ENCODE data around the gene STX16.
A peak's percentile ranks its signal among the peaks of the same experiment; 100 is the strongest.

Gene STX16

DNA sequence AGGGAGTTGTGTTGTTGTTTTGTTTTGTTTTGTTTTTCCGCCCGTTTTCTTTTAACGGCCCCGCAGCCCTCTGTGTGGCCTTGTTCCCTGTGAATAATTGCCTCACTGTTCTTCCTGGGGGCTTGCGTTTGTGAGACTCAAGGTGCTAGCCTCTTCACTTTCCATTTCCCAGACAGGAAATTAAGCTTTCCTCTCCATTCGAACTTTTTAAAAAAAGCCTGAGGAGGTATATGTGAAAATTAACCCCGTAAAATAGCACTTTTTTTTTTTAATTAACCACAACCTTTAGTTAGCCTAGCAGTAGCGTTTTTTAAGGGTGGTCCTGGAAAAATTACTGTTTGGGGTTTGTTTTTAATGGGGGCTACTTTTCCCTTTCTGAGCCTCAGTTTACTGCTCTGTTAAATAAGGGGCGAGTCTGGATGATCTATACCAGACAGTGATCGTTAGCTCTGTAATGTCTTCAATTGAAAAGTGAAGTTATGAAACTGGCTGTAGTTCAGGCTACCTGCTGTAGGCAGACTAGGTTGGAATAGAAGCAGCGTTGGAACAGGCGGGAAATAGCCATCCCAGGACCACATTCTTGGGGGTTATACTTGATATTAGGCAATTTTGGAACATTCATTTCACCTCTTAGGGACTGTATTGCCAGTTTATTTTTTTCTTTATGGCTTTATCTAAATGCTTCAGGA lies 1.7 kb downstream of the STX16 start:
- DNase-seq (ENCODE audit: low spot score) (peak; percentile 45), FAIRE-seq (peak; percentile 10)

DNA sequence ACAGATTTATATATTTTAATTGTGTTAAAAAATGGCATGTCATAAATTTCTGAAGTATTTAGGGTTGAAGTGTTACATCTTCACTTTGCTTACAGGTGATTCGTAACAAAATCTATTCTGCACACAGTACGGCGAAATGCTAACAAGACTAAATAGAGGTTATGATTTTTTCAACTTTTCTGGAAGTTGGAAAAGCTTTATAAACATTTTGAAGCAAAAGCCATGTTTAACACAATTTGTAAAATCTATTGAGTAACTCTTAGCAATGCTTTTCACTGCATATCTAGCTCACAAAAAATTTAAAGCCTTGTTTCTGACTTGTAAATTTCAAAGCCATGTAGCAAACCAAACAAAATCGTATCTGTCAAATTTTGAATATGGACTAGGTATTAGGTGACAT lies 3.3 kb downstream of the STX16 start:
- FAIRE-seq (no peak), DNase-seq (ENCODE audit: low spot score) (no peak)

- FAIRE-seq (no peak), DNase-seq (ENCODE audit: low spot score) (no peak)
These were observed 4.4 kb downstream of the STX16 start for GRCh38 chr20:58655328-58656107.

GRCh38 chr20:58656831-58657230 lies 5.7 kb downstream of the STX16 start:
- FAIRE-seq (no peak), DNase-seq (ENCODE audit: low spot score) (no peak)

DNA sequence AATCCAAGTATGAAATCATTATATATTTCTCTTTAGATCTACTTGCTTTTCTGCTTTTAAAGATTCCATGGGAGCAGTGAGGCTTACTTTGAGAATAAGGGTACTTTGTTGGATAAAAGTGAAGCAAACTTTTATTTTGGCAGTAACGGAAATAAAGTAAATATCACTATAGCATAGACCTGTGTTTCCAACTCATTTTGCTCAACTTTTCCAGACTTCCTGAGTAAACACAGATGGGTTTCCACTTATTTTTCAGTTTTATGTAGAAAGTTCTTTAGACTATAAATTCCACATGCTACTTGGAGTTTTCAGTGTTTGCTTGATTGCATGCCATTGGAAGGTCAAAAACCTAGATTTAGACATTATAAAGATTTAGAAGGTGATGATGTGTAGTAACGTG lies 6.2 kb downstream of the STX16 start:
- DNase-seq (ENCODE audit: low spot score) (no peak), FAIRE-seq (peak; percentile 17)

GRCh38 chr20:58657986-58658385 lies 6.9 kb downstream of the STX16 start:
- FAIRE-seq (peak; percentile 65), DNase-seq (ENCODE audit: low spot score) (no peak)

DNA sequence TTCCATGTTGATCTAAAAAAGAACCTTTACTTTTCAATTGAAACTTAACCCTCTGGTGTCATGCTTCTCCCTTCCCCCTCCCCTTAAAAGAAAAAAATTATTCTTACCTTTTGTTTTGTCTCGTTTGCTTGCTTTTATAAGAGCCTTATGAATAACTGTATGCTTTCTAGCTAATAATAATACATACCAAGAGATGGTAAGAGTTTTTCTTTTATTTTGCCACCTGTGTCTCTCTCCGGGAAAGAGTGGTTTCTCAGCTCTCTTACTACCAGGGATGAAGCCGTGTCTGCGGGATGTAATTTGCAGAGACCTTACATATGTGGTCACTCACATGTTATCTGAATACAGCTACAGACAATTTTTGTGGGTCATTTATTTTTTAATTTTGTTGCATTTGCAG lies 7.7 kb downstream of the STX16 start:
- FAIRE-seq, result no peak
- no peak for DNase-seq (ENCODE audit: low spot score)

DNA sequence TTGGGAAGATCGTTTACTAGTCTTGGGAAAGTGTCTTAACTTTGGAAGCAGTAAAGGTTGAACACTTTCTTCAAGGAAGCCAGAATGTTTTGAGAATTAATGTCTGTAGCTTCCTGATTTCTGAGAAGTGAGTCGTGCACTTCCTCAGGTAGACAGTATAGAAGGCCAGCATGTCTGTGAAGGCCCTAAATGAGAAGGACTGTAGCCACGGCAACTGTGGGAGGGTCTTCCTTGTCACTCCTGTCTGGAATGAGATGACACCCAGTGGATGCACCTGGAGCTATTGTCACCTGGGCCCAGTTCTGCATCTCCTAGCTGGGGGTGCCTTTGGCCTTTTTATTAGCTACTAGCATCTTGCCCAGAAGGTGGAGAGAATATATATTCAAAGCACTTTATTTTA lies 8.8 kb downstream of the STX16 start:
- no peak for FAIRE-seq
- DNase-seq (ENCODE audit: low spot score), result peak; percentile 56

DNA sequence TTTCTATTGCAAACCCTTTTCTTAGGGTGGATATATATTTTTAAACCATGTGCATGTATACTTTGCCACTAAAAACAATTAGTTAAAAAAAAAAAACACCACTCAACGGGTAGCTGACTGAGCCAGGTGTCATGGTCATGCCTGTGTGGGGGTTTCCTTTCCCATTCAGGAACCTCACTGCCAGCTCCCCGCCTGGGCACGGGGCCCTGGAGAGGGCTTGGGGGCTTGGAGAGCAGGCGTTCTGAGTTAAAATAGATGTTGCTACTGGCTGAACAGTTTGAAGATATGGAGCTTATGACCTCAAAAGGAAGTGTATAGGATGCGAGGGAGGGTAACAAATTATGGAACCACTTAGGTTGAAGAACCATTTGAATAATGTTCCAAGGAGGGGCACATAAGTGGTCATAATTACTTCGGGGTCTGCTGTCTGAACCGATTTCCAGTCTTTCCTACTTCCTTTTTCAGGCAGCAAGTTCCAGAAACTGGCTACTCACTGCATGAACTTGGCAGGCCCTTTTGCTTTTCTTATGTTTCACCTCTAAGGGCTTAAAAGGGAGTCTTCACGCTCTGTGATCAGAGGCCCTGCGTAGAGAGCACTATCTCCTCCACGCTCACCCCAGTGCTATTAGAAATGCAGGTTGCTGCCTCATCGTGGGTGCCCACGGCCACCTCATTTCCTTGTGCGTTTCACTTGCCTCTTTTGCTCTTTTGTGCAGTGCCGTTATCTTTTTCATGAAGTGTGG lies 9.9 kb downstream of the STX16 start:
- FAIRE-seq, result no peak
- DNase-seq (ENCODE audit: low spot score), result no peak

- FAIRE-seq, result no peak
These were observed 10.8 kb downstream of the STX16 start for GRCh38 chr20:58661598-58662473.

DNA sequence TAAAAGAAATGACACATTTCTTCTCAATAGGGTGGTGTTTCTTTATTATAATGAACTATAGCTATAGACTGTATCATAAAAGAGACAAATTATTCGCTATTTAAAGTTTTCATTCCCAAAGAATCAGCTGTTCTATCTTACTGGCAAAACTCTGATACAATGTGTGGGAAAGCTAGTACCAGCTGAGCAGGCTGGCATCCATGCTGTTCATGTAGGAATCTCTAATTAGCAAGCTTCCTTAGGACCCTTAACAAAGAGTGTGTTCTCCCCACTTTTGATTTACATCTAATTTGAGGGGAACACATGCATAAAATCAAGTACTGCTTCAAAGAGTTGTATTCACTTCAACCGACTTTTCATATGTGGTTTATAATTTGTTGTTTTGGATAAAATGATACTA lies 13.2 kb downstream of the STX16 start:
- FAIRE-seq, result no peak
- DNase-seq (ENCODE audit: low spot score), result no peak

More at GRCh38 chr20:58661598-58662473, 10.8 kb downstream of the STX16 start:
- no peak for DNase-seq (ENCODE audit: low spot score)

GRCh38 chr20:58664883-58665282 lies 13.8 kb downstream of the STX16 start:
- DNase-seq (ENCODE audit: low spot score) (no peak), FAIRE-seq (no peak)

DNA sequence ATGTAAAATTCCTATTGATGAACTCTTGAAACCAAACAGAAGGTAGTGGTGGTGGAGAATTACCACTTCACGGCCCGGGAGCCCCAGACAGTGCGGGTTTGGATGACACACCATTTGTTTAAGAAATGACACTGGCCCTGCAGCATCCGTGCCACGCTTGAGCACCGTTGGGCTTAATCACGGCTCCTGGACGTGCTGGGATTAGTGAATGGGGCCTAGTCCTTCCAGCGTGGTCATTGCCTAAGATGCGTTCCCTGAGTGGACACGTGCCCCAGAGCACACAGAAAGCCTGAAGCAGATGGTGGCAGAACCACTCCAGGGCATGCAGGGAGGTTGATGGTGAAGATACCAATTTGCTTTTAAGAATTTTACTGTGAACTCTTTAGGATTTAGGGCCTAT lies 14.5 kb downstream of the STX16 start:
- peak; percentile 98 for FAIRE-seq
- peak; percentile 96 for DNase-seq (ENCODE audit: low spot score)

DNA sequence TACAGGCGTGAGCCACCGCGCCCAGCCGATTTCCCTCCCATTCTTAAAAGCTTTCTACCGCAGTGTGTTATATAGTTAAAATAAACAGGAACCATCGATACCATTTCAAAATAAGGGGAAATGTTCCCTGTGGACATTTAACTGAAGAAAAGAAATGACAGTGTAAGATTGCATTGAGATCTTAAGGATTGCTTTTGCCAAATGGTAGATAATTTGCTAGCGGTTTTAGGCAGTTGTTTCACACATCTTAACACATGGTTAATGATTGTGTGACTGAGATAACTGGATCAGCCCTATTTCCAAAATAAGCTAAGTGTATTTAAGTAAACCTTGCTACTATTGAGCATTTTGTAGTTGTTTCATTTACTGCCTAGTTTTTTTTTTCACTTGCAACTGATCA lies 15.6 kb downstream of the STX16 start:
- FAIRE-seq, result peak; percentile 98
- peak; percentile 59 for DNase-seq (ENCODE audit: low spot score)

GRCh38 chr20:58667975-58668374 lies 16.9 kb downstream of the STX16 start:
- DNase-seq (ENCODE audit: low spot score) (no peak), FAIRE-seq (no peak)

- no peak for FAIRE-seq
- DNase-seq (ENCODE audit: low spot score), result no peak
These were observed 17.8 kb downstream of the STX16 start for GRCh38 chr20:58668901-58669286.

DNA sequence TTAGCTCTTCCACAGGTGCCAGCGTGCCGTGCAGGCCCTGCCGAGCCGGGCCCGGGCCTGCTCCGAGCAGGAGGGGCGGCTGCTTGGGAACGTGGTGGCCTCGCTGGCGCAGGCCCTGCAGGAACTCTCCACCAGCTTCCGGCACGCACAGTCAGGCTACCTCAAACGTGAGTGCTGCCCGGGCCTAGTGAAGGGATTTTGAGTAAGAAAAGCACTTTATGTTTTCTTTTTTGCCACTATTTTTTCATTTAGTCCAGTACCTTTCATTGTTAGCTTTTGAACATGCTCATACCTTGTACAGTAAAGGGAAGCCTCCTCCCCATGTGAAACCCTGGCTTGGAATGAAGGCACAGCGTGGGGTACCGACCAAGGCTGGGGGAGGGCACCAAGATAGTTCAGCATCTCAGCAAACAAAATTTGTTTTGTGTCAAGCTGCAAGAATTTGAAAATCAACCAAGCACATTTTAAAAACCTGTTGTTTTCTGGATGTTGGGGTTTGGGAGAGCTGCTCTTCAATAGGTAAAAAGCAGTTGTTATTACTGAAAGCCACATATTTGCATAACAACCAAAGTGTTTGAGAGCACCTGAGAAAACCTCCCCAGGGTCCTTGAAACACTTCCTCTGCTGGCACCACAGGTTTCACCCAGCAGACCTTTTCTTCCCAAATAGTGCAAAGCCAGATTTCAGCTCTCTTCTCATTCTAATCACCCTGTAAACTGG lies 18.4 kb downstream of the STX16 start:
- FAIRE-seq, result no peak
- DNase-seq (ENCODE audit: low spot score), result no peak

- no peak for DNase-seq (ENCODE audit: low spot score)
- FAIRE-seq, result no peak
These were observed 19.0 kb downstream of the STX16 start for GRCh38 chr20:58670102-58670501.

DNA sequence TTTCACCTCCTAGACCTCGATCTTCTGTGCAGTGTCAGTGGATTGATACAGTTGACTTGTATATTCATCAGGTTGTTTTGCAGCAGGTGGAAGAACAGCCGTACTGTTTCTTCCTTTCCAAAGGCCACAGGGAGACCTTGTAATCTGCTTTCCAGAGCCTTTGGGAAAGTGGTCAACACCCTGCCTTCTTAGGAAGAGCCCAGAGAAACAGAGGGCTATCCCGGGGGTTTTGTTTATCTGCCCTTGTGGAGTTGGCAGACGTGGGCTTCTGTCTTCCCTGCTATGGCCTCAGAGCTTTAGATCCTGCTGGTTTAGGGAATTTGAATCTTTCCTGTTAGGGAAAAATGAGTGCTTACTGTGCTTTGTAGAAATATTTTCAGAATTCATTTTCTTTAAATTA lies 19.6 kb downstream of the STX16 start:
- DNase-seq (ENCODE audit: low spot score) (no peak), FAIRE-seq (no peak)

GRCh38 chr20:58673119-58673518 lies 22.0 kb downstream of the STX16 start:
- FAIRE-seq (no peak), DNase-seq (ENCODE audit: low spot score) (no peak)

- DNase-seq (ENCODE audit: low spot score), result no peak
- no peak for FAIRE-seq
These were observed 24.1 kb downstream of the STX16 start for GRCh38 chr20:58675146-58675584.
